HG03575 (cell line): Measurements from ENCODE around the gene CUL7.
"Not testable (repeated sequence)": the region's sequence is repeated elsewhere in the genome, so short reads cannot be mapped to it uniquely, and the experiment has no call there.

ENCODE experiments used
- ATAC-seq: cut with Tn5 transposase; IDR thresholded peaks from one replicate; pipeline ENCODE4 v1.9.1; 2021; ENCODE audit not compliant: unreplicated experiment, insufficient number of reproducible peaks, low FRiP score; ENCODE audit errors: extremely low read depth

CUL7 gene

DNA sequence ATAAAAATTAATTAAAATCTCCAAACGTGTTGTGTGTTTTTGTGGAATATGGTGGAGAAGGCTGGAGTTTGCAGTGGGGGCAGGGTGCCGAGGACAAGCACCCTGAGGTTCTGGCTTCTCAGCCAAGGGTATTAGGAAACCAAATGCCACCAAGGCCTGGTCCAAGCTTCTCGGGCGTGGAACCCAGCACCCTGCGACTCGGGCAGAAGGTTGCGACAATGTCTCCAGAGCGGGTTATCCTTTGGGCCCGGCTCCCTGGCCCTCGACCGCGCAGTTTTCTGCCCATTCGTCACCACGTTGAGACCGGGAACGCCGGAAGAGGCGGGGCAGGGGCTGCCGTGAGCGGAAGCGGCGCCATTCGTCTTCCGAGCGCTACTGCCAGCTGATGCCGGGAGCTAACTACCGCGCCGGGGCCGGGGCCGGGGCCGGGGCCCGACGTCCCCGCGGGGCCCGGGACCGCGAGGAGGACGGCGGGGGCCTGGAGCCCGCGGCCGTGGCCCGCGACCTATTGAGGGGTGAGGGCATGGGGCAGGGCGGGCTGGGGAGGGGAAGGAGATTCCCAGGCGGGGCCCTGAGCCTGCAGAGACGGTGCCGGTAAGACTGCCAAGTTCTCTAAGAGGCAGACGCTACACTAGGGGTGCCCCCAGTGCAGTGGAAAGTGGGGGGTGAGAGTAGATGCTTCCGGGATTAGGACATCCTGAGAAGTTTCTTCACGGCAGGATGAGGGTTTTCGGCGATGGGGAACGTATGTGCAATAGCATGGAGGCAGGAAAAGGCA lies 32.2 kb downstream of the CUL7 start, which contains the start of gene RRP36:
TSS of gene RRP36 (plus strand) at position 354 of the 778 bp plus-strand sequence. CDS start at position 386, 32 bp downstream.
- no peak for ATAC-seq

DNA sequence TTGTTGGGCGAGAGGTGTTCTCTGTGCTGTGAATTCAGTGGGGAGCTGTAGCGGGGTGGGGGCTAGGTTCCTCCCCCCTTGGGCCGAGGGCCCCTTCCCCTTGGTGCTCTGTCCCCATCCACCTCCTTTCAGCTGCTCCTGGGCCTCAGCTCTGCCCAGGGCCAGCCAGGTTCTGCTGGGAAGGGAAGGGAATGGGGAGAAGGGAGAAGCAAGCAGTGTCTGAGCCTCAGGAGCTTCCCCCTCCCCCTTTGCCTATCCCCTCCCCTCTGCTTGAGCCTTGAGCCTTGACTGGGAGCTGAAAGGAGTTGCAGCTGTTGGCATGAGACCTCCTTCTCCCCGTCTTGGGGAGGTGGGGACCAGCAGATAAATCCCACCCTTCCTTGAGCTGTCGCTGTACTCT lies 32.8 kb downstream of the CUL7 start:
- ATAC-seq, result no peak

DNA sequence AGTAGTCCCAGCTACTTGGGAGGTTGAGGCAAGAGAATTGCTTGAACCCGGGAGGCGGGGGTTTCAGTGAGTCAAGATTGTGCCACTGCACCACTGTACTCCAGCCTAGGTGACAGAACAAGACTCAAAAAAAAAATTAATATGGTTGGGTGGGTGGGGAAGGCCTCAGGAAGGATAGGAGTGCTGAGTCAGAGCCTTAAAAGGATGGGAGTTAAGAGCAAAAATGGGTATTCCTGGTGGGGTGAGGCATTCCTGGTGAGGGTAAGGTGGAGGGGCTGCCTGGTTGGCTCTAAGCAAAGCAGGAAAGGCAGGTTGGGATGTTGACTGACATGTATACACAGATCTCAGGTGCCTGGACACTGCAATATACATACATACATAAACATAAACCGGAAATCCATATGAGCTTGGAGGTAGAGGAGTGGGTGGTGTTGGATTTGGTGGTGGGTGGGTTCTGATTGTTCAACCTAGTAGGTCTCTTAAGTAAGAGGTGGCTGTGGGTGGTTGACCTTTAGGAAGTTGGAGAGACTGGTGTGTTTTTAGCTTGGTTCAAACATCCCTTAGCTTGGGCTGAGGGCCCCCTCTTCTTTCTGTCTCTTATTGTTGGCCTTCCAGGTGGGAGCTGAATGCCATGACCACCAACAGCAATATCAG lies 33.5 kb downstream of the CUL7 start:
- no peak for ATAC-seq

DNA sequence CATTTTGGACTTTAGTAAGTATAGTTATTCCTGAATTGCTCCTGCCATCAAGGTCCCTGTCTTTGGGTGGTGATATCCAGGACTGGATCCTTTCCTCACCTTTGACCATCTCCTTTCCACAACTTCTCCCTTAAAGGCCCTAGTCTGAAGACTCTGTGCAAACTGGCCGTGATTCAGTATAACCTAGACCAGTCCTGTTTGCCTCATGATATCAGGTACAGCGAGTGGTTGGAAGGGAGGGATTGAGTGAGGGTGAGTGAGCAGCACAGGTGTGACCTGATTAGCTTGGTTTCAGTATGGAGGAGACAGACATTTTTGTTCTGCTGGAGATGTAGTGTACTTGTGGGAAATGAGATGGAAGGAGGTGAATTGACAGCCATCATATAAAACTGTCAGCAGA lies 34.5 kb downstream of the CUL7 start:
- no peak for ATAC-seq

DNA sequence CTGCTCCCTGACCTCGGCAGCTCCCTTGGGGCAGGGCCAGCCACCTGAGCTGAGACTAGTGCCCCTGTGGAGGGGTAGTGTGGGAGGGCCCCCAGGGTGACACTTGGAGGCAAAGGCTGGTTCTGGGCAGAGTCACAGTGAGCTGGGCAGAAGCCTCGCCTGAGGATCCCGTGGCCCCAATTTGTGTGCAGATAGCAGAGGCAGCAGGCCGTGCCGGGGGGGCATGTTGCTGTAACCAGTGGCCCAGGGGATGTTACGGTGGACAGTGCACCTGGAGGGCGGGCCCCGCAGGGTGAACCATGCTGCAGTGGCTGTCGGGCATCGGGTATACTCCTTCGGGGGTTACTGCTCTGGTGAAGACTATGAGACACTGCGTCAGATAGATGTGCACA lies 36.7 kb downstream of the CUL7 start:
- no peak for ATAC-seq

DNA sequence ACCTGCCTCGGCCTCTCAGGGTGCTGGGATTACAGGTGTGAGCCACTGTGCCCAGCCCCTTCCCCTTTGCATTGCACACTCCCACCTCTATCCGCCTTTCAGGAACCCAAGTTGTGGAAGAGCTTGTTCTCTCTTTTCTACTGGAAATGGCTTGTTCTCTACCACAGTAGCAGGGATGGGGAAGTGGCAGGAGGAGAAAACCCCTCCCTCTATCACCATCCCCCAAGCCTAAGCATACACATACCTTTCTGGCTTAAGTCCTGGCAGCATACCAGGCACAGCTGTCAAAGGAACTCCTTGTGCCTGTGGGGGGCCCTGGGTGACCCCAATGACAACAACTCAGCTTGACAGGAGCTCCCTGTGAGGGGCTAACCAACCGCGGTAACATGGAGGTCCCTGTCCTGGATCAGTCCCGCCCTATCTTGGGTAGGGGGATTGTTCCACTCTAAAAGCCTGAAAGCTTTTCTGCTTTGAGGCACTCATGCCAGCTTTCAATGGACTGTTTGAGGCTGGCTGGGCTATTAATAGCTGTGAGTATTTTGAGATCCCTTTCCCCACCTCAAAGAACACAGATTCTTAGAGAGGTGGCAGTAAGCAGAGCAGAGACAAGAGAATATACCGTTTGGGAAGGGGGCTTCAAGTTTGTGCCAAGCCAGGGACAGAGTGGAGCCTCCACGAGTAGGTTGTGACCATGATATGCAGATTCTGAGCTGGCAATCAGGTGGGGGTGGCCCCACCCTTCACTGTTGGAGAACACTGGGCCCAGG lies 37.3 kb downstream of the CUL7 start:
- ATAC-seq, result no peak

DNA sequence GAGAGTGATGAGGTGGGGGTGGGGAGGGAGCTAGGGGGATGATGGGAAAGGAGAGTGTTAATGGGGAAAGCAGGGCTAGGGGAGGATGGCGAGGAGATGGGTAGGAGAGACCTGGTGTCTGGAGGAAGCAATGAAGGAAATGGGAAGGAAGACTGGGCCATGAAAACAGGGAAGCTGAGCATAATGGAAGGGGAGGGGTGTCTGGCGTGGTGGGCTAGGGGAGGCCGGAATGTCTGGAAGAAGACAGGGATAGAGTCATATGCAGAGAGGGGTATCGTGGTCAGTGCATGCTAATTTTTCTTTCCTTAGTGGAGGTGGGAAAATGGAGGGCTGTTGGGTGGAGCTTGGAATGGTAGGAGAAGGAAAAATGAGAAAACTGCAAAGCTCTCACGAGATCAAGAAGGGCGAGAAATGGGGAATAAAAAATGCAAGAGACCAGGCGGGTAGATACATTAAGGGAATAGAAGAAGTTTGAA lies 39.2 kb downstream of the CUL7 start:
- ATAC-seq, result no peak

DNA sequence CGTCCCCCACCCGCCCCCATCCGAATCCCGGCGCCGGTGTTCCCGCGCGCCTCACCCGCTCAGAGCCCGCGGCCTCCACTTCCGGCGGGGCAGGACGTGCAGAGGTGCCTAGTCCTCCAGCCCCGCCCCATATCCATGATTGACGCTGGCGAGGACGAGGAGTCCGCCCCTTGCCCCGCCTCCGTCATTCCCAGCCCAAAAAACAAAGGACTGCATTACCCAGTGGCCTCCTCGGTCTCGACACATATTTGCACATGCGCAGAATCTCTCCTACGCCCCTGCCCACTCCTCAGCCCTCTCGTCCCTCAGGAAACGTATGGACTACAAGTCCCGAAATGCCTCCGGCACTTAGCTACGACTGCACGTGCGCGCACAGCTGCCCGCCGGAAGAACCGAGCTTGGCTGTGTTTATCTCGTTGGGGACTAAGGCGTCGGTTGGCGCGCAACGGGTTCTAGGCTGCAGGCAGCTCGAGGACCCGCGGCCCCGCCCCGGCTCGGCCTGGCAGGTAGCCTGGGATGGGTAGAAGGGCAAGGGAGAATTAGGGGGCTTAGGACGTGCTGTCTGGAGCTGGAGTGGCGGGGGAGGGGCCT lies 39.7 kb downstream of the CUL7 start, which contains the start of the genes KLHDC3 and MEA1:
TSS of gene KLHDC3 (plus strand) at position 407 of the 591 bp plus-strand sequence. CDS start 2,944 bp downstream, outside the sequence.
TSS of gene MEA1 (minus strand) at position 104 of the 591 bp plus-strand sequence. CDS start 133 bp downstream, outside the sequence.
- ATAC-seq, result peak; percentile 85

DNA sequence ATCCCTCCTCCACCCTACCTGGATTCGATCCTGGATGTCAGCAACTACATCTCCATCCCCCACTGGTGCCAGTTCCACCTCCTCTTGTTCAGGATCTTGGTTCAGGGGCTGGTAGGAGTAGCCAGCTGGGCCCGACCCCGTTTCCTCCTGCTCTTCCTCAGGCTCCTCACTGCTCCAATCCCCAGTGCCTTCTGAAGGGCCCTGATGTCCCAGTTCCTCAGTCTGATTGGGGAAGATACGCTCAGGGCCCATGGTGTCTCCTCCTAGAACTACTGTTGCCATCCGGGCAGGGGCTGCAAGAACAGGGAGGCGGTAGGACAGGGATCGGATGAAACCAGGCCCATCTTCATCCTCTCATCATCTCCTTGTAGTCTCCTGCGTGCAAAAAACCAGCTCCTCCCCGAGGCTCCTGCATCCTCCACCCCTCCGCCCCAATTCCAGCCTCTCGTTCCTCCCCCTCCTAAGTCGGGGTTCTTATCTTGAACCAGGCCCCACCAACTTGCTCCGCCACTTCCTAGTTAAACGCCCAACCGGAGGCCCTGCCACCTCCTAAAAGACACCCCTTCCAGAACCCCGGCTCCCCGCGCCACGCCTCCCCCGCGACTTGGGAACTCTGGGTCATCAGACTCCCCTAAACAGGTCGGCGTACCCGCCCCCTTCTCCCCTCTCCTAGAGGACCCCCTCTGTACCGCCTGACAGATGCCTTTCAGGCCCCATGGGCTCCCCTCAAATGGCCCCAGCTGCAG lies 40.4 kb downstream of the CUL7 start:
- ATAC-seq, result no peak

DNA sequence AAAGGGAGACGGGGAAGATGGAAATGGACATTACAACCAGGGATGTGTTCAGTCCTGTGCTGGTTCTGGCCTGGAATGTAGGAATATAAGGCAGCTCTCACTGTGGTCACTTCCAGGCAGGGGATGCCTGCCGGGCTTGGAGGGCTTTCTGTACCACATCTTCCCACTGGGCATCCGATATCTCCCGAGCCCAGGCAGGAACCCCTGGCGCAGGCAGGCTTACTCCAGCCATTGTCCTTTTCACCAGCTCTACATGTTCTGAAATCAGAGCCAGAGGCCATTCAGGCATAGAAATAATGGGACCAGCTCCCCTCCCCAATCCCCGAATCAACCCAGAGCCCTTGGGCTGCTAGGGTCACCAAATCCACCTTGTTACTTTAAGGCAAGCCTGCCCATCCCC lies 41.3 kb downstream of the CUL7 start:
- ATAC-seq, result no peak

DNA sequence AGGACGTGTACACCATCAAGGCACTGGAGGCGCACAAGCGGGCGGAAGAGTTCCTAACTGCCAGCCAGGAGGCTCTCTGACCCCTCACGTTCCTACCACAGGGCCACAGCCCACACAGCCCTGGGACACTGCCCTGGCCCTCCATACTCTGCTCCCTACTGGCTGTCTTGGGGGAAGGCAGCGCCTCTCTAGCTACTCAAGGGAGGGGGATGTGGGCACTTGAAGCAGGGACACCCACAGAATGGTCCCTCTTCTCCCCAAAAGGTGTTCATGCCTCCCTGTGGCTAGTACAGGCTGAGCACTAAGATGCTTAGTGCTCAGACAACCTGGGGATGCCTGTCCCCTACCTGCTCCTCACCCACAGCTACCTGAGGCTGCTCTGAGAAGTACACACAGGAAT lies 42.4 kb downstream of the CUL7 start:
- ATAC-seq, result no peak

DNA sequence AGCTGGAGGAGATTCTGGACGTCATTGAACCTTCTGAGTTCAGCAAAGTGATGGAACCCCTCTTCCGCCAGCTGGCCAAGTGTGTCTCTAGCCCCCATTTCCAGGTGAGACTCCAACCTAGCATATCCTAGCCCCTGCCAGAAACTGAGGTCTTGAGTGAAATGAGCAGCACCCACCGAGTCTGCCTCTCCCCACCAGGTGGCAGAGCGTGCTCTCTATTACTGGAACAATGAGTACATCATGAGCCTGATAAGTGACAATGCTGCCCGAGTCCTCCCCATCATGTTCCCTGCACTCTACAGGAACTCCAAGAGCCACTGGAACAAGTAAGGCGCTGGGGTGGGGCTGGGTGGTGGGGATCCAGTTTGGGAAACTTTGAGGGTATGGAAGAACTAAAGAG lies 44.5 kb downstream of the CUL7 start:
- no peak for ATAC-seq

DNA sequence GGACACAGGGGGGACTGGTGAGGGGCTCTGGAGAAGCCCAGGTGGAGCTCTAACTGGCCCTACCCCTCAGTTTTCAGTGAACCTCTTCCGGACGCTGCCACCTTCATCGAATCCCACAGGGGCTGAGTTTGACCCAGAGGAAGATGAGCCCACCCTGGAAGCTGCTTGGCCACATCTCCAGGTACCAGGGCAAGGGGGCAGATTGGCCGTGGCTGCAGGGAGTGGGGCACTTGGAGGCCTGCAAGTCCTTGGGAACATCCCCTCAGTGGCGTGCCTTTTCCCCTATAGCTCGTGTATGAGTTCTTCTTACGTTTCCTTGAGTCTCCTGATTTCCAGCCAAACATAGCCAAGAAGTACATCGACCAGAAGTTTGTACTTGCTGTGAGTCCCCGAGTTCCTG lies 46.5 kb downstream of the CUL7 start:
- no peak for ATAC-seq

DNA sequence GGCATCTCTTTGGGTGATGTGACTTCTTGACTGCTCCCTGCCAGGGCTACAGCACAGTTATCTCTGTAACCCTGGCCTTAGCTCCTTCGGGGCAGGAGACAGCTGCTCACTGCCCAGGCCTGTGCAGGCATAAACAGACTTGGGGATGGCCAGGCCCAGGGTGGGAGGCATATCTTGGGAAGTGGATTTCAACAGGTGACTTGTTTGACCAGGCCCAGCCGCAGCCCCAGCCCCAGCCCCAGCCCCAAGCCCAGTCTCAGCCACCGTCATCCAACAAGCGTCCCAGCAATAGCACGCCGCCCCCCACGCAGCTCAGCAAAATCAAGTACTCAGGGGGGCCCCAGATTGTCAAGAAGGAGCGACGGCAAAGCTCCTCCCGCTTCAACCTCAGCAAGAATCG lies 47.4 kb downstream of the CUL7 start:
- ATAC-seq, result no peak

DNA sequence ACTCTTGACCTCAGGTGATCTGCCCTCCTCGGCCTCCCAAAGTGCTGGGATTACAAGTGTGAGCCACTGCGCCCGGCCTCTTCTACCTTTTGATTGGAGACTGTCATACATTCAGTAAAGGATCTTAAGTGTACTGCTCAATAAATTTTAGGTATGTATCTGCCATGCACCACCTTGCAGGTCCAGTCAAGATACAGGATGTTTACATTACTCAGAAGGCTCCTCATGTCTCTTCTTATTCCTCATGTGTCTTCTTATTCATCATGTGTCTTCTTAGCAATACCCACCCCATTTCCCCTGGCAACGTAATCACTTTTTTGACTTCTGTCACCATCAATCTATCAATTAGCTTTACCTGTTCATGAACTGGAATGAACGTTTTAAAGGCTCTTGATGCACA lies 47.8 kb downstream of the CUL7 start:
- ATAC-seq, result no peak

DNA sequence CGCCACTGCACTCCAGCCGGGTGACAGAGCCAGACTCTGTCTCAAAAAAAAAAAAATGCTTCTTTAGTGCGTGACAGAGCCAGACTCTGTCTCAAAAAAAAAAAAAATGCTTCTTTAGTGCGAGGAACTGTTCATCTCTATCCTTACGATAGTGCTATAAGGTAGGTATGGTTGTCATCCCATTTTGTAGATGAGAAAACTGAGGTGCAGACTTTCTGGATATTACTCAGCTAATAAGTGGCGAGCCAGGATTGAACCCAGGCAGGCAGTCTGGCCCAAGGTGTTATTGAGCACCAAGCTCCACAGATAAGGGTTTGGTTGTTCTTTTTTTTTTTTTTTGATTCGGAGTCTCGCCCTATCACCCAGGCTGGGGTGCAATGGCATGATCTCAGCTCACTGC lies 51.8 kb downstream of the CUL7 start:
- no peak for ATAC-seq

DNA sequence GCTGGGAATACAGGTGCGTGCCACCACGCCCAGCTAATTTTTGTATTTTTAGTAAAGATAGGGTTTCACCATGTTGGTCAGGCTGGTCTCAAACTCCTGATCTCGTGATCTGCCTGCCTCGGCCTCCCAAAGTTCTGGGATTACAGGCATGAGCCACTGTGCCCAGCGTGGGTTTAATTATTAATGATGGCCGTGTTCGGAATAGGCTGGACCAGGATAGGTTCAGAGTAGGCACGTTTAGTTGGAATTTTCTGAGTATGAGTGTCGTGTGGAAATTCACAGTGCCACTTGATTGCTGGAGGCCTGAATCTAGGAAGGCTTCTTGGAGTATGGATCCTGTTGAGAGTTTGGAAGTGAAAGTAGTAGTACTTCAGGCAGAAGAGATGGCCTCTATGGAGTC lies 55.4 kb downstream of the CUL7 start:
- ATAC-seq, result not testable (repeated sequence)

DNA sequence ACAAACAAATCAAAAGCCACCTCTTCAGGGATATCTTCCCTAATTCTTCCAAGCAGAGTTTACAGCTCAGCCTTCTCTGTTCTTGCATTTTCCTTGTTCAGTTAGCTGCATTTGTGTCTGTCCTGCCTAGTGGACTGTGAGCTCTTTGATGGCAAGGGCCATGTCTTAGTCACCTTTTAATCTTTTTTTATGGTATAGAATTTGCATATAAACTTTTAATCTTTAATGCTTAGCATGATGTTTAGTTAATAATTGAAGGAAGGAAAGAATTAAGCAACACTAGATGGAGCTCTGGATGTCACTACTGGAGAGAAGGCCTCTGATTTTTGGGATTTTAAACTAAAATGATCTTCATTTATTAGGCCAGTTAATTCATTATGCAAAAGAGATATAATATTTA lies 57.1 kb downstream of the CUL7 start:
- no peak for ATAC-seq

DNA sequence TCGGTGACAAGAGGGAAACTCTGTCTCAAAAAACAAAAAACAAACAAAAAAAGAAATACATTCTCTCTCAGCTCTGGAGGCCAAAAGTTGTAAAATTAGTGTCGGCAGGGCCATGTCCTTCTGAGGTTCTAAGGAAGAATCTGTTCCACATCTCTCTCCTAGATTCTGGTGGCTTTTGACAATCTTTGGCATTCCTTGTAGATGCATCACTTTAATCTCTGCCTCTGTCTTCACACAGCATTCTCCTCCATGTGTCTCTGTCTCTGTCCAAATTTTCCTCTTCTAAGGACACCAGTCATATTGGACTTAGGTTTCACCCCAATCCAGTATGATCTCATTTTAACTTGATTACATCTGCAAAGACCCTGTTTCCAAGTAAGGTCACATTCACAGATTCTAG lies 60.2 kb downstream of the CUL7 start:
- ATAC-seq, result no peak
